Measurements from ENCODE around the gene SCO2. TPM values are rescaled to one million over a fixed set of nuclear protein-coding genes. Genes with fewer than 3 reads are reported as not detected.

The SCO2 gene
- total RNA-seq, 2 experiments from 2014 or later: 2.4 to 5.6 TPM

DNA sequence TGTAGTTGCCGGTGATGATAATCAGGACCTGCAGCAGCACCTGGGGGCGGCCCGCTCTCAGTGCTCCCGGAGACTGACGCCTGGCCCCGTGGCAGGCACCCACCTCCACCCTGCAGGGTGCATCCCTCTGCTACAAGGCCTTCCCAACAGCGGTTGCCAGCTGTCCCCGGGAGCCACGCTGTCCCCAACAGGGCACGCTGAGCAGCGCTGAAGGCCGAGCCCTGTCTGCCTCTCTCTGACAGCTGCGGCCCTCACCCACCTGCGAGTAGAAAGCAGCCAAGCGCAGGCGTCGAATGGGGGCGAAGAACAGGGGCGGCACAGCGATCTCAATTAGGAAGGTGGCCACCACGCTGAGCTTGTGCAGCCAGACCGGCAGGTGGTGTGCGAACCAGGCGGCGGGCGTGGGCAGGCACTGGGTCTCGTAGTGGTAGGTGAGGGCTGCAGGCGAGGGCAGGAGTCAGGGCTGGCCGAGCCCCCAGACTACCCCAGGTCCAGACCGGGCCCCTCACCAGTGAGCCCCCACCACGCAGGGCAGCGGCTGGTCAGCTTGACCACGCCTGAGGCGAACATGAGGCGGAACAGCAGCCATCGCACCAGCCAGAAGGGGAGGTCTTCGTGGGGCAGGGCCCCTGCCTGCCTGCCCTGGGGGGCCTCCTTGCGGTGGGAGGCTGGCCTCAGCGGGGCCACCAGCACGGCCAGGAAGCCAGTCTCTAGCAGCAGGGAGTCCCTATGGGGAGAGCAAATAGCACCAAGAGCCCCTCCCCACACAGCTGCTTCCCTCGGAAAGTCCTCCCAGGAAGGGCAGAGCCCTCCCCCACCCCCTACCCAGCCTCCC is 19.4 kb downstream of the SCO2 start:
- ATAC-seq (no peak), DNase-seq (no peak)
- peaks cover 13% of the 10 kb centered on the region for H3K4me1 Mint-ChIP-seq
- intact Hi-C loops (cut with DNase I, micrococcal nuclease): loop anchor here in 1 of 2 experiments (10.0 kb wide), 2 partner anchors 51 to 261 kb away; partner anchors contain the start of gene TUBGCP6
- CTCF ChIA-PET: interaction anchor here (1.0 kb wide), 1 partner anchor 37 kb away, joined by 3 read pairs; no protein-coding TSS in a partner anchor
- POLR2A ChIA-PET: interaction anchor here (1.2 kb wide), 1 partner anchor 20 kb away, joined by 3 read pairs; the partner anchor contains the start of gene SCO2
- peak overlapping the region; percentile 91 for H3K4me3 Mint-ChIP-seq
- peaks cover 17% of the 10 kb centered on the region for H3K36me3 Mint-ChIP-seq (ENCODE audit: low read depth)
- no peak overlapping the region for H3K27ac Mint-ChIP-seq
- no peaks in the 10 kb centered on the region for H3K9me3 Mint-ChIP-seq (ENCODE audit: low read depth)
- H3K27me3 Mint-ChIP-seq: no peaks in the 10 kb centered on the region

GRCh38 chr22:50505276-50505775 is 20.1 kb downstream of the SCO2 start:
- CTCF ChIA-PET: no interaction called here
- intact Hi-C loops (cut with DNase I, micrococcal nuclease): loop anchor here in 1 of 2 experiments (10.0 kb wide), 2 partner anchors 51 to 261 kb away; partner anchors contain the start of gene TUBGCP6

GRCh38 chr22:50504369-50505211 is 20.8 kb downstream of the SCO2 start:
- no peak overlapping the region for H3K27ac Mint-ChIP-seq
- no peak for ATAC-seq
- peaks cover 16% of the 10 kb centered on the region for H3K36me3 Mint-ChIP-seq (ENCODE audit: low read depth)
- no peak for DNase-seq
- intact Hi-C loops (cut with DNase I, micrococcal nuclease): loop anchor here in 1 of 2 experiments (10.0 kb wide), 2 partner anchors 50 to 260 kb away; partner anchors contain the start of gene TUBGCP6
- CTCF ChIA-PET: no interaction called here
- POLR2A ChIA-PET: no interaction called here
- peaks cover 9% of the 10 kb centered on the region for H3K4me1 Mint-ChIP-seq
- no peaks in the 10 kb centered on the region for H3K9me3 Mint-ChIP-seq (ENCODE audit: low read depth)
- no peak overlapping the region for H3K4me3 Mint-ChIP-seq
- H3K27me3 Mint-ChIP-seq: no peaks in the 10 kb centered on the region

More at GRCh38 chr22:50505276-50505775, 20.1 kb downstream of the SCO2 start:
- POLR2A ChIA-PET: interaction anchor here (1.2 kb wide), 1 partner anchor 20 kb away, joined by 3 read pairs; the partner anchor contains the start of gene SCO2
- Mint-ChIP-seq H3K4me1 (peaks cover 13% of the 10 kb centered on the region), H3K9me3 (ENCODE audit: low read depth) (no peaks in the 10 kb centered on the region), H3K27me3 (no peaks in the 10 kb centered on the region), H3K4me3 (no peak overlapping the region), H3K27ac (no peak overlapping the region), H3K36me3 (ENCODE audit: low read depth) (peaks cover 17% of the 10 kb centered on the region)
- DNase-seq: no peak
- no peak for ATAC-seq

GRCh38 chr22:50503475-50504145 is 21.8 kb downstream of the SCO2 start:
- Mint-ChIP-seq H3K27ac (no peak overlapping the region), H3K27me3 (no peaks in the 10 kb centered on the region), H3K4me1 (peaks cover 2% of the 10 kb centered on the region), H3K36me3 (ENCODE audit: low read depth) (peaks cover 8% of the 10 kb centered on the region), H3K4me3 (no peak overlapping the region), H3K9me3 (ENCODE audit: low read depth) (no peaks in the 10 kb centered on the region)
- intact Hi-C loops (cut with DNase I, micrococcal nuclease): loop anchor here in 1 of 2 experiments (10.0 kb wide), 2 partner anchors 49 to 259 kb away; partner anchors contain the start of gene TUBGCP6
- ChIA-PET CTCF (interaction anchor here (0.7 kb wide), 1 partner anchor 332 kb away, joined by 3 read pairs; no protein-coding TSS in a partner anchor), POLR2A (no interaction called here)
- DNase-seq (peak; percentile 55), ATAC-seq (no peak)

DNA sequence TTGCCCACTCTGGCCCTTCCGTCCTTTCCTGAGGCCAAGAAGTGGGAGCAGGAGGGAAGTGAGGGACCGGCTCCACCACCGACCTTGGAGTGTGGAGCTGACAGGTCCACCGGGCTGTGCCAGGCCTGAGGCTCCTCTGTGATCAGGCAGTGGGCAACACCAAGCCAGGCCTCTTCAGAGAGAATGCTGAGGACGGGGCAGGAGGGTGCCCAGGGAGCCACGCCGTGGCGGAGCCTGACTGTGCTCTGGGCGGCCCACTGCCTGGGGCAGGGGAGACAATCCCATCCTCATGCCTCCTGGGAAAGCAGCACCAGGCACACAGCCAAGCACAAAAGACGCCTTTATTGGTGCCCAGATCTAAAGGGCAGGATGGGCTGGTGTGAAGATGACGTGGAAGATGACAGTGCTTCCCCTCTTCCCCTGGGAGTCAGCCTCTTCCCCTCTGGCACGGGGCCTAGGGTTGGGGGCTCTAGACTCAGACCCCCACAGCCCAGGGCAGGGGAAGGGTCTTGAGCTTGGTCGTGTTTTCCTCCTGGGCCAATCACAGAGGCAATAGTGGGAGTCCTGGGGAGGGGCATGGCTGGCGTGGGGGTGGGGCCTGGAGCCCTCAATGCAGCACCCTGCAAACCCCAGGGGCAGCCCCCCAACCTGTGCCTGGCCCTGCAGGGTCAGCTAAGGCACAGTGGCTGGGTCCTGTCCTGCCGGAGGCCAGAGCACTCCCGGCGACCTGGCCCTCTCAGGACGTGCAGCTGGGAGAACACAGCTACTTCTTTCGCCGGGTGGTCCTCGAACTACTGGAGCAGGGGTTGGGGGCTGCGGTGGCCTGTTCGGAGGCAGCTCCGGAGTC is 22.5 kb downstream of the SCO2 start:
- ChIA-PET CTCF (interaction anchor here (0.7 to 1.4 kb wide), 2 partner anchors 23 to 331 kb away, joined by 3 to 4 read pairs; no protein-coding TSS in a partner anchor), POLR2A (interaction anchor here (0.8 kb wide), 1 partner anchor 134 kb away, joined by 4 read pairs; no protein-coding TSS in a partner anchor)
- Mint-ChIP-seq H3K27me3 (no peaks in the 10 kb centered on the region), H3K9me3 (ENCODE audit: low read depth) (no peaks in the 10 kb centered on the region), H3K4me1 (peaks cover 7% of the 10 kb centered on the region), H3K36me3 (ENCODE audit: low read depth) (peaks cover 6% of the 10 kb centered on the region), H3K4me3 (no peak overlapping the region), H3K27ac (no peak overlapping the region)
- ATAC-seq: no peak
- DNase-seq: no peak
- intact Hi-C loops (cut with DNase I, micrococcal nuclease): loop anchor here in 1 of 2 experiments (10.0 kb wide), 2 partner anchors 48 to 258 kb away; partner anchors contain the start of gene TUBGCP6

DNA sequence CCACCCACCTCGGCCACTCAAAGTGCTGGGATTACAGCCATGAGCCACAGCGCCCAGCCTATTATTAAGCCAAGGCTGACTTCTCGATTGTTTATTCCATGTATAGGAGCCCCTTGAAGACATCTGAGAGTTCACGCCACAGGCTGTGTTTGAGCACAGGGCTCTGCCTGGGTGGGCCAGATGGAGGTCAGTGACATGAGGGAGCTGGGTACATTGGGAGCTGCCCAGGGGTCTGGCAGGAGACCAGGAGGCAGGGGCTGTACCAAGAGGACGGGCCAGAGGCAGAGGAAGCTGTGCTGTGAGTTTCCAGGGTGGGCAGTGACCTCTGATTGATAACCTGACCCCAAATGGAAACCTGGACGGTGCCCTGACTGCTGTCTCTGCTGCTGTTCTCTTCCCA is 23.3 kb downstream of the SCO2 start:
- CTCF ChIA-PET: interaction anchor here (1.3 to 1.4 kb wide), 2 partner anchors 14 to 22 kb away, joined by 4 read pairs; no protein-coding TSS in a partner anchor
- no peaks in the 10 kb centered on the region for H3K9me3 Mint-ChIP-seq (ENCODE audit: low read depth)
- DNase-seq: no peak

DNA sequence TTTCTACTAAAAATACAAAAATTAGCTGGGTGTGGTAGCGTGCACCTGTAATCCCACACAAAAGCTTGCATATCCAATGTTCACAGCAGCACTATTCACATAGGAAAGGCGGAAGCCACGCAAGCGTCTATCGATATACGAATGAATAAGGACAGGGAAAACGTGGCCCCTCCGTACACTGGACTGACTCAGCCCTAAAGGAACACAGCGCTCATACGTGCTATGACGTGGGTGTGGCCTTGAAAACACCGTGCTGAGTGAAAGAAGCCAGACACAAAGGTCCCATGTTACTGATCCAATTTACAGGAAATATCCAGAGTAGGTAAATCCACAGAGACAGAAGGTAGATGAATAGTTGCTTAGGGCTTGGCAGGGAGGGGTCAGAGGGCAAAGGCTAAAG is 24.9 kb downstream of the SCO2 start:
- Mint-ChIP-seq H3K36me3 (ENCODE audit: low read depth) (peaks cover 4% of the 10 kb centered on the region), H3K4me1 (peaks cover 7% of the 10 kb centered on the region), H3K27ac (no peak overlapping the region), H3K27me3 (no peaks in the 10 kb centered on the region), H3K9me3 (ENCODE audit: low read depth) (no peaks in the 10 kb centered on the region), H3K4me3 (no peak overlapping the region)
- no peak for ATAC-seq
- ChIA-PET CTCF (no interaction called here), POLR2A (no interaction called here)
- no peak for DNase-seq
- intact Hi-C loops (cut with DNase I, micrococcal nuclease): loop anchor here (2.0 to 10.0 kb wide), 3 partner anchors 46 to 256 kb away; partner anchors contain the start of gene TUBGCP6 (in 1 of the 2)

More for the DNA sequence above, 23.3 kb downstream of the SCO2 start:
- Mint-ChIP-seq H3K4me1 (peaks cover 7% of the 10 kb centered on the region), H3K4me3 (no peak overlapping the region), H3K27ac (no peak overlapping the region), H3K27me3 (no peaks in the 10 kb centered on the region), H3K36me3 (ENCODE audit: low read depth) (peaks cover 4% of the 10 kb centered on the region)
- intact Hi-C loops (cut with DNase I, micrococcal nuclease): loop anchor here in 1 of 2 experiments (10.0 kb wide), 2 partner anchors 47 to 257 kb away; partner anchors contain the start of gene TUBGCP6
- no peak for ATAC-seq
- POLR2A ChIA-PET: interaction anchor here (0.8 kb wide), 1 partner anchor 135 kb away, joined by 4 read pairs; no protein-coding TSS in a partner anchor

DNA sequence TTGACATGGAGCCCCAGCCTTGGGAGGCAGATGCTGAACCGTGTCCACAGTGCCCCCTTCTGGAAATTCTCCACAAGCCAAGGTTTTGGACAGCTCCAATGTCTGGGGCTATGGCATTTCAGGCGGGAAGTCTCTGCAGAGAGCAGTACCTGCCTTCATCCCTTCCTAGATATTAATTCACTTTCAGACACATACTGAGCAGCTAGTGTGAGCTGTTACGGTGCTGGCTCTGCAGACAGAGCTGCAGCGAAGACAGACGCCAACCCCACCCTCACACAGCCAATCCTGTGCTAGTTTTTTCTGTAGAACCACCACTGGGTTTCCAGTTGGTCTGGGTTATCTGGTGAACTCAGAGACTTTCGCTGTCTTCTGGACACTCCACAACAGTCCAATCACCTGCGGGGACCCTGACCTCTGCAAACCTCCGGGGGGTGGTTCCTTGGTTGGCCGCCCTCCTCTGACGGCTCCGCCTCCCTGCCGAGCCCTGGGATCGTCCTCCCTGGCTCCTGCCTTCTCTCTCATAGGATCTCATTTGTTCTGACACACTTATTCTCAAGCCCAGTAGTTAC is 27.0 kb downstream of the SCO2 start:
- ATAC-seq (peak; percentile 96), DNase-seq (peak; percentile 78)
- no peak overlapping the region for H3K27ac Mint-ChIP-seq
- no peaks in the 10 kb centered on the region for H3K9me3 Mint-ChIP-seq (ENCODE audit: low read depth)
- intact Hi-C loops (cut with DNase I, micrococcal nuclease): loop anchor here in 1 of 2 experiments (1.0 to 5.0 kb wide), 3 partner anchors 46 to 122 kb away; no protein-coding TSS in a partner anchor
- no peaks in the 10 kb centered on the region for H3K27me3 Mint-ChIP-seq
- ChIA-PET CTCF (interaction anchor here (0.6 to 2.4 kb wide), 18 partner anchors 9 to 256 kb away, joined by 3 to 12 read pairs (median 4); partner anchors contain the start of genes HDAC10, LMF2, NCAPH2 and SCO2), POLR2A (interaction anchor here (1.9 kb wide), 1 partner anchor 9 kb away, joined by 10 read pairs; the partner anchor contains the start of gene LMF2)
- H3K36me3 Mint-ChIP-seq (ENCODE audit: low read depth): peaks cover 2% of the 10 kb centered on the region
- H3K4me1 Mint-ChIP-seq: peaks cover 7% of the 10 kb centered on the region
- H3K4me3 Mint-ChIP-seq: no peak overlapping the region

GRCh38 chr22:50497093-50497492 is 28.3 kb downstream of the SCO2 start:
- ChIA-PET CTCF (interaction anchor here (0.7 to 2.4 kb wide), 12 partner anchors 12 to 255 kb away, joined by 3 to 12 read pairs (median 4); partner anchors contain the start of gene SCO2), POLR2A (interaction anchor here (0.7 kb wide), 2 partner anchors 28 to 579 kb away, joined by 3 to 4 read pairs; partner anchors contain the start of genes ALG12 and CRELD2)
- DNase-seq: no peak
- Mint-ChIP-seq H3K9me3 (ENCODE audit: low read depth) (no peaks in the 10 kb centered on the region), H3K4me1 (peaks cover 7% of the 10 kb centered on the region), H3K27me3 (no peaks in the 10 kb centered on the region), H3K36me3 (ENCODE audit: low read depth) (peaks cover 1% of the 10 kb centered on the region), H3K4me3 (no peak overlapping the region), H3K27ac (no peak overlapping the region)
- ATAC-seq: no peak
- intact Hi-C loops (cut with DNase I, micrococcal nuclease): loop anchor here in 1 of 2 experiments (5.0 kb wide), 1 partner anchor 45 kb away; no protein-coding TSS in a partner anchor

All from activated CD4-positive, alpha-beta T cell treated with anti-CD3 and anti-CD28 coated beads for 36 hours (primary cell).